Heart left ventricle (tissue), 13 donors: ENCODE results near the gene ATP8A1.

Experiments
- POLR2A ChIP-seq, 2 donors: fragments of 450-650 bp; IDR thresholded peaks; one replicate each; pipeline ENCODE4 v1.6.1; 2017; ENCODE audit warnings: antibody characterized with exemption in 2 of 2, mild to moderate bottlenecking in 2 of 2, moderate library complexity in 2 of 2
- TF ChIP-seq, protein P1 (sequence below), 12 donors: fragments of 200-600 bp; sonication (generic) in 4 of 12; IDR thresholded peaks; one replicate each; pipeline versions ENCODE4 v1.5.0 to v1.8.0; 2018 to 2022; ENCODE audit warnings: antibody characterized with exemption in 12 of 12, mild to moderate bottlenecking in 5 of 12
- donor health status: ischemic (EF 13 %, LVEDD 7.1; RV severe dilation, severe dysfunction).
- donor health status: DM: no; HTN: yes; CAD: no.
- donor health status: DM: no; HTN: no; CAD: no.
- donor health status: ischemic (EF 25% LVEDD 6.9; RV normal size, moderate dysfunction).
- donor health status: ischemic (EF 25% LVEDD 5.7; RV mildly dilated, moderate dysfunction).
- donor health status: ischemic (EF 35%, LVEDD 5.7; RV mildly dilated, moderate dysfunction).
- donor health status: nonischemic (EF 11% LVEDD 7.7; RV severe dilation, severe dysfunction).
- donor health status: DM: yes; HTN: yes; CAD: no.
- donor health status: PGD.
- donor health status: ischemic (EF 29% LVEDD 5.4; RV normal size, mild dysfunction).
- donor health status: nonischemic (EF 23%, LVEDD 6.1; RV moderate dilation, normal function).

DNA sequence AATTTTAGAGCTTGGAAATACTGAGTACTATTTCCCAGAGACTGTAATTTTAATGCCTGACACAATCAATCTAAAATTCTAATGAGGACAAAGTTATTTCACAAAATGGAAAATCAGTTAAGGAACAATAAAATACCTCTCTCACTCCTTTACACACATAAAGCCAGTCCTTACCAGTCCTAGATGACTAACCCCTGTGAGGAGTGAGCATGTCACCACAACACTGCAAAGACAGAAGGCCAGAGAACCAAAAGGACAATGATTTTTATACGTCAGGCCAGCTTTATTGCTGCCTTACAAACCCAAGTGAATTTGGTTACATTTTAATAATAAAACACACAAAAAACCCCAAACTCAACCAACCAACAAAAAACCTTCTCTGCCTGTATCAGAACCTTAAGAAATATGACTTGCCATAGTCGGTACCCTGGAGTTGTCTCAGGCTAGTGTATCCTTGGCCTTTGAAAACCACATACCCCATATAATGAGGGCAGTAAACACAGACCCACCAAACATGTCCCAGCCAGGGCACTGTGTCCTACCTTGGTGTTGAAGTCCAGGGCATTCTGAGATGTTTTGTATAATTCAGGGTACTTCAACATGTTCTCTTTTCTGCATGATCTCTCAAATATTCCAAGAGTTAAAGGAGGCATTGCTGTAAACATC lies 202.0 kb downstream of the ATP8A1 start:
- TF ChIP-seq, protein P1, sequence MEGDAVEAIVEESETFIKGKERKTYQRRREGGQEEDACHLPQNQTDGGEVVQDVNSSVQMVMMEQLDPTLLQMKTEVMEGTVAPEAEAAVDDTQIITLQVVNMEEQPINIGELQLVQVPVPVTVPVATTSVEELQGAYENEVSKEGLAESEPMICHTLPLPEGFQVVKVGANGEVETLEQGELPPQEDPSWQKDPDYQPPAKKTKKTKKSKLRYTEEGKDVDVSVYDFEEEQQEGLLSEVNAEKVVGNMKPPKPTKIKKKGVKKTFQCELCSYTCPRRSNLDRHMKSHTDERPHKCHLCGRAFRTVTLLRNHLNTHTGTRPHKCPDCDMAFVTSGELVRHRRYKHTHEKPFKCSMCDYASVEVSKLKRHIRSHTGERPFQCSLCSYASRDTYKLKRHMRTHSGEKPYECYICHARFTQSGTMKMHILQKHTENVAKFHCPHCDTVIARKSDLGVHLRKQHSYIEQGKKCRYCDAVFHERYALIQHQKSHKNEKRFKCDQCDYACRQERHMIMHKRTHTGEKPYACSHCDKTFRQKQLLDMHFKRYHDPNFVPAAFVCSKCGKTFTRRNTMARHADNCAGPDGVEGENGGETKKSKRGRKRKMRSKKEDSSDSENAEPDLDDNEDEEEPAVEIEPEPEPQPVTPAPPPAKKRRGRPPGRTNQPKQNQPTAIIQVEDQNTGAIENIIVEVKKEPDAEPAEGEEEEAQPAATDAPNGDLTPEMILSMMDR (IDR thresholded peaks at IDR 0.05): no peak
- TF ChIP-seq POLR2A (IDR thresholded peaks at IDR 0.05): no peak
